GM19328 (cell line): ENCODE data around the gene OR2T35.
A peak's percentile ranks its signal among the peaks of the same experiment; 100 is the strongest.
"Not testable (repeated sequence)": the region's sequence is repeated elsewhere in the genome, so short reads cannot be mapped to it uniquely, and the experiment has no call there.

Experiments used
- ATAC-seq: cut with Tn5 transposase; IDR thresholded peaks from one replicate; pipeline ENCODE4 v1.9.1; 2021; ENCODE audit warnings: mild to moderate bottlenecking, moderate library complexity; ENCODE audit not compliant: unreplicated experiment

OR2T35 gene, protein sequence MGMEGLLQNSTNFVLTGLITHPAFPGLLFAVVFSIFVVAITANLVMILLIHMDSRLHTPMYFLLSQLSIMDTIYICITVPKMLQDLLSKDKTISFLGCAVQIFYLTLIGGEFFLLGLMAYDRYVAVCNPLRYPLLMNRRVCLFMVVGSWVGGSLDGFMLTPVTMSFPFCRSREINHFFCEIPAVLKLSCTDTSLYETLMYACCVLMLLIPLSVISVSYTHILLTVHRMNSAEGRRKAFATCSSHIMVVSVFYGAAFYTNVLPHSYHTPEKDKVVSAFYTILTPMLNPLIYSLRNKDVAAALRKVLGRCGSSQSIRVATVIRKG

DNA sequence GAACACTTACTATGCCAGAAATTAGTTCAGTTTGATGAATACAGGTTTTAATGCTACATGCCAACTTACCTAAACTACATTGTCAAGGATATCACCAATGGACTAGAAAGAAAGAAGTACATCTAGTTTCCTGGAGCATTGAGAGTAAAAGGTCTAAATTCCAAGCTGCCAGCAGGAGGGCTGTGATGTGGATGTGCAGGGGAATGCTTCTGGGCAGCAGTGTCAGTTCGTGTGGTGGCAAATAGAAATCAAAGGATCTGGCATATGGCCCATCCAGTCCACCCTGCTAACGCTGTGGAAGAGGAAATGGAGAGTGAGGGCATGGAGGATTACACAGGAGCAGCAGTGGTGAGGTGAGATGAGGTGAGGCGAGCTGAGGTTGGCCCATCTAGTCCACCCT is at the start of gene OR2T35:
OR2T35 (minus strand) TSS at position 101 of the 400 bp plus-strand sequence. CDS start 6,020 bp downstream, outside the sequence.
- not testable (repeated sequence) for ATAC-seq

DNA sequence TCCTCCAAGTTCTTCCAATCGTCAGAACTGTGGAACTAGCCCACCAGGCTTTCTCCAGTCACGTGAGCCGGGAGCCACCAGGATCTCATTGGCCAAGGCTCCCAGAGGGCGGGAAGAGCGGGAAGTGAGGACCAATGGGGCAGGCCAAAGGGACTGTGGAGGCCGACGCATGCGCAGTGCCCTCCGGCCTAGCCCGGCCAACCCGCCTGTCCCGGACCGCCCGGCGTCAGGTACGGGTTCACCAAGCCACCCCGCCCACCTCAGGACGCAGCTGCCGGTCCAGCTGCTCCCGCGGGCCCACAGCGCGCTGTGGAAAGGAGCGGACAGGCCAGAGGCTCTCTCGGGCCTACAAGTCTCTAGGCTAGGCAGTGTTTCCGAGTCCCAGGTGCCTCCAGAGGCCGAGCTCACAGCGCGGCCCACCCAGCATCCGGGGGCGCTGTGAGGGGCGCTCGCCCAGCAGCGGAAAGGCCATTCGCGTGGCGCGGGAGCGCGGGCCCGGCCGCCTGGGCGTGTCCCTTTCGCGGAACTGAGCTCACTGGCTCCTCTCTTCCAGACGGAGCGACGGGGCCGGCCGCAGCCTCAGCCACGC is 46.6 kb upstream of the OR2T35 start:
- ATAC-seq: no peak

DNA sequence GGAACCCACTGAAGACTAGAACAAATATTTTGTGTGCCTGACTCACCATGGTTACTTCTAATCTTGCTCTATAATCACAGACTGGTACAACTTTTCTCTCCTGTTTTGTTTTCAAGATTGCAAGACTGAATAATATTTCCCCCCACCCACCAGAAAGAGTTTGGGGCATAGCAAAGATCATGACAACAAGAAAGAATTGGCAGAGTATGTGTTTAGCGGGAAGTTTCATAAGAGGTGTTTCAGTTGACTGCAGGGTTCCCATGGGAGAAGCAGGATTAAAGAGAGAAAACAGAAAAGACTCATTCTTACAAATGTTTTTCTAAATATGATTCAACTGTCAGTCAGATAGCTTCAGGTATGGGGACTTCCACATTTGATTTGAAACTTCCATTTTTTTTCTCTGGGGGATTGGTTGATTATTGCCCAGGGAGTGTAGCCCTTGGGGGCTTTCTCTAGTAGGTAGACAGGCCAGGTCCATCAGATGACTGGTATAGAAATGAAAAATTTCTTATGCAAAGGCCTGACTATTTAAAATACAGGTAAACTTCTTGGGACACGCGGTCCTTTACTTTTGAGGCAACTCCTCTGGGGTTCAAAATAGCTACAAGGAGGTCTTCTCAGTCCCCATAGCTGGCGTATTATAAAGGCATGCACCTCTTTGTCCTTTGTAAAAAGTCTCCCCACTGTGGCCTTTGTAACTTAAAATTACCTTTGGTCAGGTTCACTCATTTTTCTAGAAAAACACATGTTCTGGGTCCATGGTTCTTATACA is 43.6 kb upstream of the OR2T35 start:
- no peak for ATAC-seq

DNA sequence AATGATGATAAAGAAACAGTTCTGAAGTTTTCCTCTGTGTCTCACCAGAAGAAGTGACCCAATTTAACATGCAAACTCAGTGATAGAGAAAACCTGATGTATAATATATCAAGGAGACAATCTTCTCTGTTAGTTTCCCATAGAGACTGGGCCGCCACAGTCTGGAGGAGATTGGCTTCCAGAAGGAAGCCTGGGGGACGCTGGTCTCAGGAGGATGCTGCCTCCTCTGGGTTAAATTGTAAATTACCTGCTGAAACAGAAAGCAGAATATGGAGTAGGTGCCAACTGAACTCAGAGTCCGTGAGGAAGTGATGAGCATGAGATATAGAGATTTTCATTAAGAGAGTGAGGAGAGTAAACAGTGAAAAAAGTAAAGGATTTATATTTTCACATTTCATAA is 41.7 kb upstream of the OR2T35 start:
- ATAC-seq: peak; percentile 86

DNA sequence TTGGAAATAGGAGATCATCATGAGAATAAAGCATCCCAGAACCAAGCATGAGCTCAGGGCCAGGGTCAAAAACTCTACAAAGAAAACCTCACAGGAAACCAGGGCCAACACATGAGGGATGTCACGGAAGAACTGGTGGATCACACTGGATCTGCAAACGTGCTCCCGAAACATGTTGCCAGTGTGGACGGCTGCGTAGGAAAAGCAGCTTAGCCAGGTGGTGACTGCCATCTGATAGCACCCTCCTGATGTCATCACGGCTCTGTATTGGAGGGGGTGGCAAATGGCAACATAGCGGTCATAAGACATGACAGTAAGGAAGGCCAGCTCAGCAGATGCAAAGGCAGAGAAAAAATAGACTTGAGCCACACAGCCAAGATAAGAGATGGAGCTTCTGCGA is 36.6 kb upstream of the OR2T35 start:
- ATAC-seq: no peak

DNA sequence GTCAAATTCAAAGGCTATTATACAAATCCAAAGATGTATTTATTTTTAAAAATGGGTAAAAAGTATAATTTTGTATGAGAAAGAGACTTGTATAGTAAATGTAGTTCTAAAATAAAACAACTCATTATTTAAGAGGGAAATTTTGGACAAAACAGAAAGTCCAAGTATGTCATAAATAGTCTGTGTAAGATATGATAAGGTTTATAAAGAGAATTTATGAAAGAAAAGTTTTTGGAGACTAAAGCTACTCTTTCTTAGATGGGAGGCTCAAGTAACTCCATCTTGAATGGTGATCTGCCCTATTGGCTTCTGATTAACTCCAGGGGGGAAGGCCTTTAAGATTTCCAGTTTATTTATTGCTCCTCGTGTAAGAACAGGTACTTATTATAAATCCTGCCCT is 24.9 kb upstream of the OR2T35 start:
- ATAC-seq: no peak

DNA sequence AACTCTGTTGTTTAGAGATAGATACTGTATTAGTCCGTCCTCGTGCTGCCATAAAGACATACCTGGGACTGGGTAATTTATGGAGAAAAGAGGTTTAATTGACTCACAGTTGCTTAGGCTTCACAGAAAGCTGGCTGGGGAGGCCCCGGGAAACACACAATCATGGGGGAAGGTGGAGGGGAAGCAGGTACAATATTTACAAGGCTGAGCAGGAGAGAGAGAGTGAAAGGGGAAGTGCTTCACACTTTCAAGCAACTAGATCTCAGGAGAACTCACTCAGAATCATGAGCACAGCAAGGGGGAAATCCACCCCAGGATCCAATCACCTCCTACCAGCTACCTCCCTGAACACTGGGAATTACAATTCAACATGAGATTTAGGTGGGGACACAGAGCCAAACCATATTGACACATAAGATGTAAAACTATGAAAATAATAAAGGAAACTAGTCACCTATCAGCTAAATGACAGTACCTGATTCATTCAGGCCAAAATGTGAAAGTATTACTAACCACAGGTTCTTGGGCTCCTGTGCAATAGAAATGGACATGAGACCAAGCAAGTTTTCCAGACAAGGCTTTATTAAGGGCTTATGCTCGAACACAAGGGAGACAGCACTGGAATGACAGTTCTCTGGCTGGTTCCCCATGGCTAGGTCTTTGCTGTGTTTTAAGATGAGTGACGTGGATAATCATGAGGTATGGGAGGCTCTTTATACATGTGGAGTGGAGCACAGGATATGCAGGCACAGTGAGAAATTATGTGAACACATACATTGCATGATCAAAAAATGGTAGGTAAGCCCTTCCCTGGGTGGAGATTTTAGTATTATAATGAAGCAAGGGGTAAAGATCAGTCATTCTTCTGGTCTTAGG is 18.6 kb upstream of the OR2T35 start:
- ATAC-seq: peak; percentile 95

DNA sequence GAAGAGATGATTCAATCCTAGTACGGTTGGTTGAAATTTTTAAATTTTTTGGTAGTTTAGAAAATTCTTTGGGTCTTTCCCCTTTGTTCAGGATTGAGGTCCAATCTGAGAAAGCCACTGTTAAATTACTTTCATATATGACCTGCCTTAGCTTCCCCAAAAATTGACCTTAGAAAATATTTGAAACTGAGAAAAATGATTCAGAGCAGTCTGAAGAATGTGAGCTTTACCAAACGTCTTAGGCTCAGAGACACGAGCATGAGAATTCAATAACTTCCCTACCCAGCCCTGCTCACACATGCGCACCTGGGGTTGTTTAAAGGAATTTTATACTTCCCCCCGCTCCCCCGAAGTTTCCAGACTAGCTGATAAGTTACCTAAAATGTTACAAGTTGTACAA is 11.7 kb upstream of the OR2T35 start:
- not testable (repeated sequence) for ATAC-seq

DNA sequence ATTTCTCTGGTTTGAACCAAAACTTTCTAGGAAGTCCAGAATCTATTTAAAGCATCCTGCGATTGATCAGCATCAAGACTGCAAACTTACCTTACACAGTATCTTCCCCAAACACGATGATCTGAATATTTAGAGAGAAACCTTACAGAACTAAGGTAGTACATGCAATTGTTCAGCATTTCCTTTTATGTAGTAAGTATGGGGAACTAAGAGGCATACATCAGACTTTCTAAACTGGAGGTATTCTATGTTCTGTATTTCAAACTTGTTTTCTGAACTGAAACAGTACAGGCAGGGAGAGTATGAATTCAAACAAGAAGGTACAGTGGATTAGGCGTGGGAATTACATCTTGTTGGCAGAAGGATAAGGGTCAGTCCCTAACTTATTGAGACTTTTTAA is 10.3 kb upstream of the OR2T35 start, which contains the start of gene OR2T27:
OR2T27 (minus strand) TSS at position 175 of the 400 bp plus-strand sequence. CDS start 4,644 bp downstream, outside the sequence.
- ATAC-seq: peak; percentile 47

DNA sequence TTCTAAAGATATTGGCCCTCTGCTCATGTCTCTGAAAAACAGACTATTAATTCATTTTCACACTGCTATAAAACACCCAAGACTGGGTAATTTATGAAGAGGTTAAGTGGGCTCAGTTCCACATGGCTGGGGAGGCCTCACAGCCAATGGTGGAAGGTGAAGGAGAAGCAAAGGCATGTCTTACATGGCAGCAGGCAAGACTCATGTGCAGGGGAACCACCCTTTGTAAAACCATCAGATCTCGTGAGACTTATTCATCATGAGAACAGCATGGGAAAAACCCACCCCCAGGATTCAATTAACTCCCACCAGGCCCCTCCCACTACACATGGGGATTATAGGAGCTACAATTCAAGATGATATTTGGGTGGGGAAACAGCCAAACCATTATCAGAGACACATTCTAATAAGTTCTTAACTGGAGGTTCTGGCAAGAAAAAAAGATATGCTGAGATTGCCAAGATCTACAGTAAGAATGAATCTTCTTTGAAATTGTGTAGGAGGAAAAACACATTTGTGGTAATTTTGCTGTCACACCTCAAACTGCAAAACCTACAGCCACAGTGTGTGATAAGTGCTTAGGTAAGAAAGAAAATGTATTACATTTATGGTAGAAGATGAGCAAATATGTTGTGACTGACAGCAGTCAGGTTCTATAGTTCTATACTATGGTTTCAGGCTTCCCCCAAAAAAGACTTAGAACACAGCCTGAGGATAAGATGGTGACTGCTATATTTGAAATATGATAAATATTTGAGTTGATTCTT is 3.9 kb upstream of the OR2T35 start:
- ATAC-seq: not testable (repeated sequence)

DNA sequence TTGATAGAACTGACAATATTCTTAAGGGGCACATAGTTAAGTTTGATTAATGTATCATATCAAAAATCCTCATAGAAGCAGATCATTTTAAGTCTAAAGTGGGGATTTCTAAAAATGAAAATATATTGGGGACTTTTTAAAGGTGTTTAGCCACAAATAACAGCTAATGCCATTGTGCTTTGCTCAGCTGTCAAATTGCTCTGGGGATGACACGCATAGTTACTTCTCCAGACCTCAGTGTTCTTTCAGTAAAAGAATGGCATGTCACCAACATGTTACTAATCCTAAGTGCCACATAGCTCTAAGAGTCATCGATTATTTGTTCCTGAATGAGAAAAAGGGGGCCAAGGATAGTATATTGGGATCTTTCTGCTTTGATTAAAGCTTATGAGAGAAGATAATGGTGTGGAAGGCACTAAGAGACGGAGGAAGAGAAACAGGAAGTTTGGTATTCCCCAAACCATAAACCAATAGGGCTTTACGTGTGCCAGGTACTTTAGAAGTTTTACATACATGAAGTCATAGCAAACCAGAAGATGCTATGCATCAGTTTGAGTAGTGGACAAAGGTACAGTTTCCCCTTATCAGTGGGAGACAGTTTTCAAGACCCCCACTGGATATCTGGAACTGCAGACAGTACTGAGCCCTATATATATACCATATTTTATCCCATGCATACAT is 2.0 kb downstream of the OR2T35 start:
- ATAC-seq: peak; percentile 54

DNA sequence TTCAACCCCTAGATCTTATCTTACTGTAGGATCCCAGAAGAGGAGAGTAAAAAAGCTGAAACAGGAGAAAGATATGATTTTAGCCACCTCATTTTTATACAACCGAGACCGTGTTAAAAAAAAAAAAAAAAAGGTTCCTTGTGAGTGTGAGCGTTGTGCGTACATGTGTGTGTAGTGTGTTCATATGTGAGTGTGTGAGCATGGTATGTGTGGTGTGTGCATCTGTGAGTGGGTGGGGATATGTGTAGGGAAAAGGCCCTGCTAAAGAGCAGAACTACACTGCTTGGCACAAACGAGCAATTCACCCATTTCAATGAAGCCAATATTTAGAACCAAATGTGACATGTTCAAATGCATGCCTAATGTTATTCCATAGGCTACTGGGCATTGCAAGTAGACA is 3.5 kb downstream of the OR2T35 start:
- not testable (repeated sequence) for ATAC-seq

DNA sequence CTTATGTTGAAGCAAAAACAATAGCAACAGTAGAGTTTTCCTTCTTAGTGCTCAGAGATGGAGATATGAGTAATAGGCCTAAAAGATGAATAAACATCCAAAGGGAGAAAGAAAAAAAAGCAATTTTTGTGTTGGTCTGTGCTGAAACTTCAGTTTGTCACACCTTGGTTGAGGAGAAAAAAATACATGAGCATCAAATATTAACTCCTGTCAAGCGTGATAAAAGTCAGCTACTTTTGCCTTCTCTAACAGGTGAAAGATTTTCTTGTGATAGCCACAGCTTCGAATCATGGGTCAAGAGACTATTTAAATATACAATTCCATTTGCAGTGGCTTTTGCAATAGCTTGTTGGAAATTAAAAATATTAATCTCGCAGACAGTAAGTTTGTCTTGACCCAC is 4.2 kb downstream of the OR2T35 start:
- not testable (repeated sequence) for ATAC-seq

DNA sequence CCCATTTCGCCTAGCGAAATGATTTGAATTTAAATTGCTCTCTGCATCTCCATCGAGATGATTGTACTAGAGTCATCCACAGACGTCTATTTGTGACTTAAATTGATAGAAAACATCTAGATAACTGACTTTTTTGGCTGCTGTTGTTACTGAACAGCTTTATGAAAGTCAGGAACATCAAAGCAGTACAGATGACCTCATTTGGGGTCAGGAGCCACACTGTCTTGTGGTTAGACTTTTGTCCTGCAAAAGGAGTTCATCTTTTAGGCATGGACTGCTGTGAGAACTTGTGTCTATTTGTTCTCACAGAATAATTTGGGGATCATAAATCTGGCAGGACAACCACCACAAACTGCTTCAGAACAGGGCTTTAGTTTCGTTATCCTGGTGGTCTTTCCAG is 5.4 kb downstream of the OR2T35 start:
- ATAC-seq: not testable (repeated sequence)

DNA sequence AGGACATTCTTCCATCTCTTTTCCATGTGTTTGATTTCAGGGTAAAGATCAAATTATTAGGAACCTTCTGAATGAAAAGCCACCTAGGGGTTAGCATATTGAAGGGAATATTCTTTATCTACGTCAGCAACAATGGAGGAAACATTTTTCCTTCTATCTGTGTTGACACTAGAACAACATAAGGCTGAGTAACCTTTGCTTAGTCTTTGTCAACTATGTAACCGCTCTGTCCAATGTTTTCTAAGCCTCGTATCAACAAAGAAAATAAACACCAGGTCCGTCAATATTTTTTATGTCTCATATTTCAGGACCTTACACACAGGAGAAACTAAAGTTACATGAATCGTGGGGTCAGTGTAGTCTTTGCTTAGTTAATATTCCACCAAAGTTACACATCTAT is 8.5 kb downstream of the OR2T35 start:
- ATAC-seq: not testable (repeated sequence)

DNA sequence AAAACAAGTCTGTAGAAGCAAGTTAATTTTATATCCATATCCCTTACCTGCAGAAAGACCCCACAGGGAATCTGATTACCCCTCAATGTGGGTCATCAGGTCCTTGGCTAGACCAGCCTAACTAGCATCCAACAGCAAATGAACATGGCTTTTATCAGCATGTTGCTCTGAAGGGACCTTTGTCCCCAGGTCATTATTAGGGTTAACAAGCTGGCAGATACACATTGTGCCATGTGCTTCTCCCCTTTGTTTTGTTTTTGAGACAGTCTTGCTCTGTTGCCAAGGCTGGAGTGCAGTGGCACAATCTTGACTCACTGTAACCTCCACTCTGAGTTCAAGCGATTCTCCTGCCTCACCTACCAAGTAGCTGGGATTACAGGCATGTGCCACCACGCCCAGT is 10.1 kb downstream of the OR2T35 start, which contains the start of gene OR2T11:
OR2T11 (minus strand) TSS at position 101 of the 400 bp plus-strand sequence. CDS start 7,963 bp downstream, outside the sequence.
- ATAC-seq: not testable (repeated sequence)

DNA sequence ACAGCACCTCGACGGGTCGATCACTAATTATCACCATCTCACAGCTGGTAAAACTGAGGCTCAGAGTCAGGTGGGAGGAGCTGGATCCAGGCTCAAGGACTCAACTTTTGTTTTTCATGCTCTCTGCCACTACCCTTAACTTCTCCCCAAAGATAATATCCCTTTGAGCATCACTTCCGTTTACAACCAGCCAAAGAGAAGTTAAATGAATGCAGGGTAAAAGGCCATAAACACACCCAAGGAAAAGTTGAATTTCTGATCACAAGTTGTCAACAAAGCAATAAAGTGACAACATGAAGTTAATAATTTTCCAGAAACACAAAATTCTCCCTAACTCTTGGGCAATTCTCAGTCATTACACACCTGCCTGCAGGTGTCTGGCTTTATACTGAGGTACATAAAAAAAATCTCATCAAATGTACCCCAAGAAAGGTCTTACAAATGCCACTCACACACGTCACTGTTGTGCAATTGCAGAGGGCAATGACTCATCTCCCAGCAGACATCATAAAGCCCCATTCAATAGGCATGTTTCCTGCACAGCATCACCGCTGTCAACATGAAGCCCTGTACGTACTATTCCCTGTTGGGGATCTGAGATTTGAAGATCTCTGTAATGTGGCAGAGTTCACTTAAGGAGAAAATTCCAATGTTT is 13.6 kb downstream of the OR2T35 start:
- ATAC-seq: no peak

DNA sequence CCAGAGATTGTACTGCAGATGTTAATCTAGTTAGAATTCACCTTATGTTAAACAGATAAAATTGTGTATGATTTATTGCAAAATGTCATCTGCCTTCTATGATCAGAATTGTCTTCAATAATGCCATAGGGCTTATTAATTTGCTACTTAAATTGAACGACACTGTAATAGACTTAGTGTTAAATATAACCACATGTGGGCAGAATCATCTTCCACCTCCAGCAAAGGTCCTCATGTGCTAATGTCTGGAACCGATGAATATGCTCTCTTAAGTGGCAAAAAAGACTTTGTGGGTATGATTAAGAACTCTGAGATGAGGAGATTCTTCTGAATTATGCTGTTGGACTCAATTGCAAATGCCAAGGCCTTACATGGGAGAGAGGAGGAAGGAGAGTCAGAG is 14.5 kb downstream of the OR2T35 start:
- ATAC-seq: no peak
